HCT116 (cell line): ENCODE results near the gene RNF11. TPM values are rescaled to one million over a fixed set of nuclear protein-coding genes. Genes with fewer than 3 reads are reported as not detected.

ENCODE experiments used
- ATAC-seq: fragments of 200-7000 bp; cut with Tn5 transposase; 2 replicates; pipeline ENCODE4 v1.9.1; 2020; ENCODE audit warnings: mild to moderate bottlenecking, moderate library complexity
- BruUV-seq: library from RNA; stranded (reverse); fragments of 400-500 nt; replicated peaks from 2 replicates; lab custom pipeline; 2021; lab: Mats Ljungman, UMichigan
- CTCF ChIA-PET: fragments of 300-600 bp; sonication (Branson Sonifier 250); formaldehyde crosslinking; loops from one replicate; lab custom pipeline; 2021; ENCODE audit warnings: antibody characterized with exemption; lab: Charles Lee
- POLR2A ChIA-PET: fragments of 300-600, 350-600 bp; sonication (Branson Sonifier 250); formaldehyde crosslinking; loops from one replicate; lab custom pipeline; 2021; ENCODE audit warnings: antibody characterized with exemption; lab: Charles Lee
- RAD21 ChIA-PET, 2 experiments: fragments of 300-600 bp; sonication (Branson Sonifier 250); formaldehyde crosslinking; loops; one replicate each; lab custom pipeline; 2023; ENCODE audit warnings: low total read pairs in 2 of 2; ENCODE audit not compliant: uncharacterized antibody in 2 of 2, unreplicated experiment in 2 of 2, low non-redundant PET in 1 of 2; lab: Charles Lee
- DNase-seq: peaks from one replicate; pipeline ENCODE4 v3.0.0-alpha.2; 2010; ENCODE audit warnings: low read depth, low spot score
- H2AFZ ChIP-seq: fragments of 200-600 bp; shearing (Covaris generic), sonication (generic); 2 replicates; pipeline ENCODE4 v1.6.1; 2017; ENCODE audit warnings: low read depth, mixed run types, mixed read lengths, antibody characterized with exemption, low read length; ENCODE audit not compliant: poor library complexity, severe bottlenecking
- H3K27ac ChIP-seq: 2 replicates; pipeline ENCODE4 v1.5.1; 2012; ENCODE audit warnings: low read depth, low read length
- H3K27me3 ChIP-seq: fragments of 200-600 bp; sonication (generic); 2 replicates; pipeline ENCODE4 v1.6.1; 2016; ENCODE audit warnings: mixed run types, low read length, mixed read lengths; ENCODE audit not compliant: insufficient read depth
- H3K36me3 ChIP-seq, 2 experiments: fragments of 200-500 bp in 1 of 2; fragments of 200-600 bp in 1 of 2; sonication (Bioruptor generic) in 1 of 2; sonication (generic) in 1 of 2; 2 replicates each; pipeline versions ENCODE4 v1.5.1 to v1.6.1; 2014 to 2016; ENCODE audit warnings: low read length in 2 of 2, inconsistent platforms in 1 of 2, mixed read lengths in 1 of 2, mixed run types in 1 of 2; ENCODE audit not compliant: insufficient read depth in 2 of 2, control insufficient read depth in 1 of 2
- H3K4me1 ChIP-seq, 2 experiments: fragments of 200-600 bp in 1 of 2; sonication (generic) in 1 of 2; 2 replicates each; pipeline versions ENCODE4 v1.5.1 to v1.6.1; 2012 to 2017; ENCODE audit warnings: low read length in 2 of 2, inconsistent platforms in 1 of 2, mild to moderate bottlenecking in 1 of 2, mixed read lengths in 1 of 2, mixed run types in 1 of 2, moderate library complexity in 1 of 2; ENCODE audit not compliant: insufficient read depth in 2 of 2, control insufficient read depth in 1 of 2
- H3K4me2 ChIP-seq: fragments of 200-600 bp; sonication (generic); 2 replicates; pipeline ENCODE4 v1.6.1; 2017; ENCODE audit warnings: mixed run types, low read length, mixed read lengths
- H3K4me3 ChIP-seq, 2 experiments: fragments of 200-600 bp in 1 of 2; sonication (generic) in 1 of 2; replicated peaks in 1 of 2; 2 replicates each; pipeline ENCODE4 v1.5.1; 2011 to 2016; ENCODE audit warnings: low read length in 2 of 2, control low read depth in 1 of 2, low read depth in 1 of 2, mild to moderate bottlenecking in 1 of 2, mixed read lengths in 1 of 2, mixed run types in 1 of 2
- H3K79me2 ChIP-seq: fragments of 200-600 bp; sonication (generic); 2 replicates; pipeline ENCODE4 v1.6.1; 2017; ENCODE audit warnings: mild to moderate bottlenecking, mixed run types, low read length, moderate library complexity, mixed read lengths; ENCODE audit not compliant: insufficient read depth
- H3K9ac ChIP-seq: fragments of 200-600 bp; sonication (generic); 2 replicates; pipeline ENCODE4 v1.6.1; 2016; ENCODE audit warnings: low read length, mixed read lengths
- H3K9me2 ChIP-seq: fragments of 200-600 bp; sonication (generic), shearing (Covaris generic); 2 replicates; pipeline ENCODE4 v1.6.1; 2017; ENCODE audit warnings: mixed run types, mild to moderate bottlenecking, moderate library complexity; ENCODE audit not compliant: insufficient read depth
- H3K9me3 ChIP-seq, 2 experiments: fragments of 200-500 bp in 1 of 2; fragments of 200-600 bp in 1 of 2; sonication (Bioruptor generic) in 1 of 2; sonication (generic) in 1 of 2; 2 replicates each; pipeline ENCODE4 v1.6.1; 2014 to 2017; ENCODE audit warnings: low read length in 2 of 2, mixed read lengths in 2 of 2, inconsistent platforms in 1 of 2, low read depth in 1 of 2, mild to moderate bottlenecking in 1 of 2, mixed run types in 1 of 2, moderate library complexity in 1 of 2; ENCODE audit not compliant: control insufficient read depth in 1 of 2, insufficient read depth in 1 of 2
- H4K20me1 ChIP-seq: fragments of 200-600 bp; sonication (generic), shearing (Covaris generic); 2 replicates; pipeline ENCODE4 v1.6.1; 2017; ENCODE audit warnings: mixed run types, mild to moderate bottlenecking, moderate library complexity; ENCODE audit not compliant: insufficient read depth
- CBX3 ChIP-seq: IDR thresholded peaks from 2 replicates; pipeline ENCODE4 v1.6.1; 2012; ENCODE audit warnings: low read depth
- CTCF ChIP-seq, 3 experiments: fragments of 200-600 bp in 1 of 3; sonication (generic) in 1 of 3; IDR thresholded peaks in 2 of 3; conservative IDR thresholded peaks in 1 of 3; 2 replicates each; pipeline ENCODE4 v1.5.1; 2012 to 2017; ENCODE audit warnings: low read depth in 2 of 3, low read length in 2 of 3, antibody characterized with exemption in 1 of 3, borderline replicate concordance in 1 of 3, control low read depth in 1 of 3, mild to moderate bottlenecking in 1 of 3, mixed read lengths in 1 of 3, mixed run types in 1 of 3, moderate library complexity in 1 of 3; ENCODE audit not compliant: insufficient read depth in 1 of 3
- EGR1 ChIP-seq: IDR thresholded peaks from 2 replicates; pipeline ENCODE4 v1.6.1; 2012; ENCODE audit warnings: low read depth
- ELF1 ChIP-seq: IDR thresholded peaks from 2 replicates; pipeline ENCODE4 v1.6.1; 2012; ENCODE audit warnings: low read depth, borderline replicate concordance
- EZH2 ChIP-seq: fragments of 200-600 bp; sonication (generic); IDR thresholded peaks from 2 replicates; pipeline ENCODE4 v1.6.1; 2017; ENCODE audit warnings: antibody characterized with exemption, mixed run types
- JUND ChIP-seq: IDR thresholded peaks from 2 replicates; pipeline ENCODE4 v1.6.1; 2012
- MAX ChIP-seq: IDR thresholded peaks from 2 replicates; pipeline ENCODE4 v1.6.1; 2012
- POLR2A ChIP-seq: IDR thresholded peaks from 2 replicates; pipeline ENCODE4 v1.7.0; 2011; ENCODE audit warnings: borderline replicate concordance; ENCODE audit not compliant: insufficient read depth, insufficient read length; ENCODE audit errors: extremely low read depth
- POLR2AphosphoS5 ChIP-seq: IDR thresholded peaks from 2 replicates; pipeline ENCODE4 v1.6.1; 2011; ENCODE audit warnings: mild to moderate bottlenecking, low read depth, low read length, moderate library complexity
- RAD21 ChIP-seq: IDR thresholded peaks from 2 replicates; pipeline ENCODE4 v1.6.1; 2012; ENCODE audit warnings: low read depth, mild to moderate bottlenecking
- REST ChIP-seq: IDR thresholded peaks from 2 replicates; pipeline ENCODE4 v1.6.1; 2012; ENCODE audit warnings: low read depth
- SP1 ChIP-seq: IDR thresholded peaks from 2 replicates; pipeline ENCODE4 v1.6.1; 2012; ENCODE audit warnings: low read depth
- ZBTB33 ChIP-seq: IDR thresholded peaks from 2 replicates; pipeline ENCODE4 v1.6.1; 2011; ENCODE audit warnings: mild to moderate bottlenecking, low read length, moderate library complexity; ENCODE audit not compliant: insufficient replicate concordance; ENCODE audit errors: extremely low read depth
- ZNF274 ChIP-seq: fragments of 200-500 bp; sonication (Bioruptor generic); IDR thresholded peaks from 2 replicates; pipeline ENCODE4 v1.6.1; 2014; ENCODE audit warnings: mild to moderate bottlenecking, low read depth, low read length, inconsistent platforms
- intact Hi-C: fragments of 100-400 bp; cut with micrococcal nuclease; formaldehyde crosslinking; loops from 2 replicates; pipeline ENCODE4 v1.10.0; 2022
- total RNA-seq: library from RNA; stranded (reverse); gene quantifications from one replicate; pipeline ENCODE4 v1.2.1, GENCODE V29; 2021; ENCODE audit not compliant: unreplicated experiment

Gene RNF11
- total RNA-seq, 1 experiment from 2014 or later, result 60.9 TPM

GRCh38 chr1:51313961-51314777 is 78.1 kb downstream of the RNF11 start:
- Histone ChIP-seq H3K9ac (peak overlapping the region; percentile 45), H4K20me1 (no peaks in the 10 kb centered on the region), H3K9me2 (no peaks in the 10 kb centered on the region), H3K27ac (peak overlapping the region; percentile 48), H3K4me1 (peaks cover 14 to 28% of the 10 kb centered on the region in 2 experiments), H3K9me3 (no peaks in the 10 kb centered on the region), H3K4me2 (peak overlapping the region; percentile 52), H3K79me2 (no peaks in the 10 kb centered on the region), H3K4me3 (no peak overlapping the region), H3K36me3 (no peaks in the 10 kb centered on the region), H3K27me3 (no peaks in the 10 kb centered on the region), H2AFZ (no peak overlapping the region)
- ChIA-PET RAD21 (no interaction called here), CTCF (no interaction called here), POLR2A (interaction anchor here (0.9 kb wide), 1 partner anchor 17 kb away, joined by 3 read pairs; no protein-coding TSS in a partner anchor)
- ATAC-seq (peak; percentile 67), DNase-seq (no peak)
- intact Hi-C loops, result no loop called here
- no peak for TF ChIP-seq CBX3
- TF ChIP-seq REST, result no peak
- no peak for TF ChIP-seq EZH2
- TF ChIP-seq SP1, result peak; percentile 11; the same call in 1 of the 2 replicates
- TF ChIP-seq POLR2A, result no peak
- TF ChIP-seq EGR1, result no peak
- no peak for TF ChIP-seq CTCF (IDR thresholded peaks at IDR 0.05 in 2 of 3, conservative IDR thresholded peaks at IDR 0.05 in 1 of 3; ENCODE audit: borderline replicate concordance in 1 of 3, insufficient read depth in 1 of 3, low read depth in 2 of 3, low read length in 2 of 3)
- TF ChIP-seq RAD21, result 0 out of 2 replicates have a peak, but pooled peaks have one; percentile 13
- TF ChIP-seq ZBTB33, result no peak
- no peak for TF ChIP-seq MAX
- TF ChIP-seq POLR2AphosphoS5, result no peak
- TF ChIP-seq JUND, result peak; percentile 7; the same call in 1 of the 2 replicates
- no peak for TF ChIP-seq ELF1
- no peak for TF ChIP-seq ZNF274
- BruUV-seq, result no TSS peak
